Measurements from ENCODE around the gene CHKB.
"Not testable (repeated sequence)": the region's sequence is repeated elsewhere in the genome, so short reads cannot be mapped to it uniquely, and the experiment has no call there.

The CHKB gene

DNA sequence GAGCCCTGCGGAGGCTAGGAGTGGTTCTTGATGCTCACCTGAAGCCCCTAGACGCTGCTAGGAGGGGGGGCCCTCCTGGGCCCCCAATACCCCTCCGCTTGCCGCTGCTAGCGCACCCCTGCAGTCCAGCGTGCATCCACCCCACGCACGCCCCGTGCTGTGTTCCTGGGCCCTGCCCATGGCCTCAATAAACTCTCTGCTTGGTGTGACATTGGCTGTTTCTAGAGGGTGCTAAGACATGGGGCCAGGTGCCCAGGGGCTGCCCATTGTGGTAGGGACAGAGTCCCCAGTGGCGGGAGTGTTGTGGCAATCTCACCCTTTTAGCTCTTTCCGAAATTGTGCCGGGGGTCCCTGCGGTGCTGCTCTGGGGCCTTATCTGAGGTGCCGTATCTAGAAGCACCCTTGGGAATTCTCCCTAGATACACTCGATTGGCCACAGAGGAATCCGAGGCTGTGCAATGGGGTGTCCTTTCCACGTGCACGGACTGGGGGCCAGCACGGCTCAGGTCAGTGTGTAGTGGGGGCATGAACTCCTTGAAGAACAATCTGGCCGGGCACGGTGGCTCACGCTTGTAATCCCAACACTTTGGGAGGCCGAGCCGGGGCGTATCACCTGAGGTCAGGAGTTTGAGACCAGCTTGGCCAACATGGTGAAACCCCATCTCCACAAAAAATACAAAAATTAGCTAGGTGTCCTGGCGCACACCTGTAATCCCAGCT lies 28.9 kb upstream of the CHKB start:
- no peak for DNase-seq

DNA sequence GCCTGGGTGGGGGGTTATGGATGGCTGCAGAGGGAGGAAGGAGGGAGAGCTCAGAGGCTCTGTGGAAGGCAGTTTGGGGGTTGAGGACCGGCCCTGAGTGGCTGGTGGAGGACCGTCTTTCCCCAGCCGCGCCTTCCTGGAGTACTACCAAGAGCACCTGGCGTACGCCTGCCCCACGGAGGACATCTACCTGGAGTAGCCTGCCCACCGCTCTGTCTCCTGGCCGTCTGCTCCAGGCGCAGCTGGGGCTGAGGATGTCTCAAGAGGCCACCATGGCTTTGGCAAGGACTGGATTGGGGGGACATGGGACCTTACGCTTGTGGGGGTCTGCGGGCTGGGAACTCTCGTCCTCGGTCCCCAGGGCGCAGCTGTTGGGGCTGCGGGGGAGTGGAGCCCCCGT lies 27.9 kb upstream of the CHKB start:
- no peak for DNase-seq

DNA sequence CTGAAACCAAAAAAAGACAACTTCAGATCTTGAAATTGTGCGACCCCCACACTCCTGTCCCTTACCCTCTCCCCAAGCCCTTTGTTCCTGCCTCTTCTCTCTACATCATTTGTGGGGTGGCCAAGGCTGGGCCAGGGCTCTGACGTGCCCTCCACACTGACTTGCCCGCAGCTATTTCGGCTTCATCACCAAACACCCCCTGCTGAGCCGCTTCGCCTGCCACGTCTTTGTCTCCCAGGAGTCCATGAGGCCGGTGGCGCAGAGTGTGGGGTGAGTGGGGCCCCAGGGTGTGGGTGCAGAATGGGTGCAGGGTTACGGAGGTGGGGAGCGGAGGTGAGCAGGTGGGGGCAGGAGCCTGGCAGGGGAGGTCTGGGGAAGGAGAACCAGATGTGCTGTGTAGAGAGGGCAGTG lies 27.4 kb upstream of the CHKB start:
- no peak for DNase-seq

DNA sequence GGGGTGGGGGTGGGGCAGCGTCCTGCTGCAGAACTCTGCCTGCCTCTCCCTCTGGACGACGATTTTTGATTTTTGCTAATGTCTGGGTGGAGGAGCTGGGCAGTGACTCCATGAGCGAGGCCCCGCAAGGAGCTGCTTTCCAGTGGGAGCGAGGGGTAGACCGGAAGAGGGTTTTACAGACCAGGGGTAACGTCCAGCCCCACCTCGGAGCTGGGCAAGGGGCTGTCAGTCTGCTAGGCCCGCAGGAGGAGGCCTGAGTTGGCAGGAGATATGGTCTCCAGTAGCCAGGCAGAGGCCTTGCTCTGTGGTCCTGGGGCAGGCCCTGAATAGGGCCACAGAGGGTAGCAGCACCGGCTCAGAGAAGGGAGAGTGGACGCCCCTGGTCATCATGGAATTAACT lies 26.9 kb upstream of the CHKB start:
- no peak for DNase-seq

DNA sequence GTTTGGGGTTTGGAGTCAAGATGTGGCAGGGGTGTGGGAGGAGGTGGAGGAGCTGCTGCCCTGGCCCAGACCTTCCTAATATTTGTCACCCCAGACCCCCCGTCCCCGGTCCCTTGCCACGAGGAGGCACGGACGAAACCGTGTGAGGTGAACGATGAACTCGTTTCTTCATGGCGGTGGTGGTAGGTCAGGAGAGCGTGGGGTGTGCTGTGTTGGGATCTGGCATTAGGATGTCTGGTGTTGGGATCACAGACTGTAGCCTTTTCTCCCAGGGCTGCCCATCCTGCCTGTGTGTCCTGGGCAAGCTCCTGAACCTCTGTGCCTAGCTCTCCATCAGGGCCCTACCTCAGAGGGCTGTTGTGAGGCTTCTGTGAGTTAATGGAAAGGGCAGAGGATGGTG lies 26.3 kb upstream of the CHKB start:
- no peak for DNase-seq

DNA sequence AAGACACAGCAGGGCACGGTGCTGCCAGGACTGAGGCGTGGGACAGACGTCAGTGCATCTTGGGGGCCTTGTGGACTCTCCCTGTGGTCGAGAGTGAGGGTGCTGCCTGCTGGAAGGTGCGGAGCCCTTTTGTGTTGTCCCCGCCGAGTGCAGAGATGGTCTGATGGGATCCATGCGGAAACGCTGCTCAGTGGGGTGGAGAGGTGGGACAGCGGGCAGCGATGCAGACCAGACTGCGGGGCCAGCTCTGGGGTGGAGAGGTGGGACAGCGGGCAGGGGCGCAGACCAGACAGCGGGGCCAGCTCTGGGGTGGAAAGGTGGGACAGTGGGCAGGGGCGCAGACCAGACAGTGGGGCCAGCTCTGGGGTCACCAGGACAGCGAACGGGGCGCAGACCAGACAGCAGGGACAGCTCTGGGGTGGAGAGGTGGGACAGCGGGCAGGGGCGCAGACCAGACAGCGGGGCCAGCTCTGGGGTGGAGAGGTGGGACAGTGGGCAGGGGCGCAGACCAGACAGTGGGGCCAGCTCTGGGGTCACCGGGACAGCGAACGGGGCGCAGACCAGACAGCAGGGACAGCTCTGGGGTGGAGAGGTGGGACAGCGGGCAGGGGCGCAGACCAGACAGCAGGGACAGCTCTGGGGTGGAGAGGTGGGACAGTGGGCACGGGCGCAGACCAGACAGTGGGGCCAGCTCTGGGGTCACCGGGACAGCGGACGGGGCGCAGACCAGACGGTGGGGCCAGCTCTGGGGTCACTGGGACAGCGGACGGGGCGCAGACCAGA lies 25.6 kb upstream of the CHKB start:
- DNase-seq: not testable (repeated sequence)

DNA sequence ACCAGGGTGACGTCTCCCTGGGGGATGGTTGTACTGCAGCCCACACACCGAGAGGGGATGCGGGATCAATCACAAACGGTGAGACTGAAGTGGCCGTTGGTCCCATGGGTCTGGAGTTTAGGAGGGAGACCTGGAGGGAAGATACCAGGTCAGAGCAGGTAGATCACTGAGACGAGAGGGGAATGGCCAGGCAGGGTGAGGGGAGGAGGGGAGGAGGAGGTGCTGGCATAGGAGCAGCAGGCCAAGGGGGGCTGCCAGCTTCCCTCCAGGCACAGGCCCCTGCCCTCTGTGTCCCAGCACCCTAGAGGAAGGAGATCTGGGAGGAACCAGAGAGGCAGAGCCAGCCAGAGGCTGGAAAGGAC lies 25.0 kb upstream of the CHKB start:
- DNase-seq: no peak

DNA sequence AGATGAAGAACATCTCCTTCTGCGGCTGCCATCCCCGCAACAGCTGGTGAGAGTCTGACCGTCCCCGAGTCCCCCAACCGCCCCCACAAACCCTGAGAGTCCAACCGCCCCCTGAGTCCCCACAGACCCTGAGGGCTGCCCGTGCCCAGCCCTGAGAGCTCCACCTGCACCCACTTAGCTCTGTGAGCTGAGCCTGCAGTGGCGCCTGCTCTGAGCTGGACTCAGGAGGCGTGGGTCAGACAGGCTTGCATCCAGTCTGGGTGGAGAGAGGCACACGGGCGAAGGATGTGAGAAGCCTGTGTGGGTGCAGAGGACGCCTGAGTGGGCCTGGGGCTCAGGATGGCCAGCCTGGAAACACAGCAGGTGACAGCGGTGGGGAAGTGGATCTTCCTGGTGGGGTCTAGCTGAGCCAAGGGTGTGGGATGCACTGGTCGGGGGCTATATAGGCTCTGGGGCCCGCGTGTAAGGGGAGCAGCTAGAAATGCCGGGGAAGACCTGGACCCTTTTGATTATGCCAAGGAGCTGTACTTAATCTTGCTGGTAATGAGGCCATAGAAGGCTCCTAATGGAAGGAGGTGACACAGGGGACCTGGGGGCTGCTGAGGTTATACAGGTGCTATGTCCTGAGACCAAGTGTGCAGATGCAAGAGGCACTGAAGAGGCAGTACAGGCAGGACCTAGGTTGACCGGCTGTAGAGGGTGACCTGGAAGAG lies 24.5 kb upstream of the CHKB start:
- no peak for DNase-seq

DNA sequence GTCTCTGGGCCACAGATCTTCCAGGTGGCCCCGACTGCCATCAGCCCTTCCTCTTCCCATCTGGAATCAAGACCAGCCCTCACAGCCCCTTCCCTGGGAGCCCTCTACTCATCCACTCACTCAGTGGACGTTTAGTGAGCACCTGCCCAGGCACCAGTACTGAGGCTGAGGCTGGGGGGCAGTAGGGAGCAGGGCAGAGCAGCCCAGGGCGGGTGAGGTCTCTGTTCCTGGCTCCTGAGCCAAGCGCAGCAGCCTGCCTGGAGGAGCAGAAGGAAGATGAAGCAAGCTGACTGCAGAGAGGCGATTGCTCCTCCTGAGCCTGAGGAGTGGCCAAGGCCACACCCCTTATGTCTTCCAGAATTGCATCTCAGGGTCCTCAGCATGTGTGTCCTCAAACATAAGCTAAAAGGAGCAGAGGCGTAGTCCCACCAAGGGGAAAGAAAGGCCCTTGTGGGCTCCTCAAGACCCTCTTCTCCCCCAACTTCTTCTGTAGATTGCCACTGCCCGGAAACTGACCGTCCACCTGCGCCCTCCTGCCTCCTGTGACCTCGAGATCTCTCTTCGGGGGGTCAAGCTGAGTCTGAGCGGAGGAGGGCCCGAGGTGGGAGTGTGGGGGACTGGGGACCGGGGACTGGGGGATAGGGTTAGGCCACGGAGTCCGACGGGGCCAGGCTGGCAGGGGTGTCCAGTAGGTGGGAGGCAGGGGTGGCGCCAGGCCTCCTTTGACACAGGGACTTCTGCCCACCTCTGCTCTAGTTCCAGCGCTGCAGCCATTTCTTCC lies 23.7 kb upstream of the CHKB start:
- no peak for DNase-seq

DNA sequence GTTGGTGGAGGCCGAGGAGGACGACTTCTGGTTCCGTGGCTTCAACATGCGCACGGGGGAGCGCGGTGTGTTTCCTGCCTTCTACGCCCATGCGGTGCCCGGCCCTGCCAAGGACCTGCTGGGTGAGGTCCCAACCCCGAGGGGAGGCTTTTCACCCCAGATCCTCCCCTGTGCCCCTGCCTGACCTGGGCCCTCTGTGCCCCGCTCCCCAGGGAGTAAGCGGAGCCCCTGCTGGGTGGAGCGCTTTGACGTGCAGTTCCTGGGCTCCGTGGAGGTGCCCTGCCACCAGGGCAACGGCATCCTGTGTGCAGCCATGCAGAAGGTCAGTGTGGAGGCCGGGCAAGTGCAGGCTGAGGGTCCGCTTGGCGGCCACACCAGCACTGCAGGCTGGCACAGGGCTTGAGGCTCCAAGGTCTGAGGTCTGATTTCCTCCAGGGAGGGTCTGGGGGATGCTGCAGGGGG lies 23.0 kb upstream of the CHKB start:
- DNase-seq: no peak

DNA sequence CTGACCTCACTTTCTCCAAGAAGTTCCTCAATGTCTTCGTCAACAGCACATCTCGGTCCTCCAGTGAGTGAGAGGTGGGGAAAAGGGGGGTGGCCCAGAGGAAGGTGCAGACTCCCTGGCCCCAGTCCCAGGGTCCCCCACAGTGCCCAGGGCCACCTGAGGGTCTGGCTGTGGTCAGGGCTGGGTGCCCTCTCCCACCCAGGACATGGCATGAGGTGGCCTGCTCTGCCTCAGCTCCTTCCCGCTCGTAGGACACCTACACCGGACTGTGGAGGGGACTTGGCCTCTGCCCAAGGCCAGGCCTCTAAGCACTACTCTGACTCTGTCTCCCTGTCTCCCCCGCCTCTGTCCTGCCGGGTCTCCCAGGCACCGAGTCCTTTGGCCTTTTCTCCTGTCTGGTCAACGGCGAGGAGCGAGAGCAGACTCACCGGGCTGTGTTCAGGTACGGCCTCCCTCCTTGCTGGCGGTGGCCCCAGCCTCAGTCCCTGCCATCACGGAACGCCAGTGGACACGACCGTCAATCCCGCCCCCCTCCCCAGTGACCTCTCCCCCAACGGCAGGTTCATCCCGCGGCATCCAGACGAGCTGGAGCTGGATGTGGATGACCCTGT lies 22.5 kb upstream of the CHKB start:
- no peak for DNase-seq

DNA sequence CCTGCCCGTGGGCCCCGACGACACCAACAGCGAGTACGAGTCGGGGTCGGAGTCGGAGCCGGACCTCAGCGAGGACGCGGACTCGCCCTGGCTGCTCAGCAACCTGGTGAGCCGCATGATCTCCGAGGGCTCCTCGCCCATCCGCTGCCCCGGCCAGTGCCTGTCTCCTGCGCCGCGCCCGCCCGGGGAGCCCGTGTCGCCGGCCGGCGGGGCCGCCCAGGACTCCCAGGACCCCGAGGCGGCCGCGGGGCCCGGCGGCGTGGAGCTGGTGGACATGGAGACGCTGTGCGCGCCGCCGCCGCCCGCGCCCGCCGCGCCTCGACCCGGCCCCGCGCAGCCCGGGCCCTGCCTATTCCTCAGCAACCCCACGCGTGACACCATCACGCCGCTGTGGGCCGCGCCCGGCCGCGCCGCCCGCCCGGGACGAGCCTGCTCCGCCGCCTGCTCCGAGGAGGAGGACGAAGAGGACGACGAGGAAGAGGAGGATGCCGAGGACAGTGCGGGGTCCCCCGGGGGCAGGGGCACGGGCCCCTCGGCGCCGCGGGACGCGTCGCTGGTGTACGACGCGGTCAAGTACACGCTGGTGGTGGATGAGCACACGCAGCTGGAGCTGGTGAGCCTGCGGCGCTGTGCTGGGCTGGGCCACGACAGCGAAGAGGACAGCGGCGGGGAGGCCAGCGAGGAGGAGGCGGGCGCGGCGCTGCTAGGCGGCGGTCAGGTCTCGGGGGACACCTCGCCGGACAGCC lies 21.8 kb upstream of the CHKB start:
- DNase-seq: no peak

DNA sequence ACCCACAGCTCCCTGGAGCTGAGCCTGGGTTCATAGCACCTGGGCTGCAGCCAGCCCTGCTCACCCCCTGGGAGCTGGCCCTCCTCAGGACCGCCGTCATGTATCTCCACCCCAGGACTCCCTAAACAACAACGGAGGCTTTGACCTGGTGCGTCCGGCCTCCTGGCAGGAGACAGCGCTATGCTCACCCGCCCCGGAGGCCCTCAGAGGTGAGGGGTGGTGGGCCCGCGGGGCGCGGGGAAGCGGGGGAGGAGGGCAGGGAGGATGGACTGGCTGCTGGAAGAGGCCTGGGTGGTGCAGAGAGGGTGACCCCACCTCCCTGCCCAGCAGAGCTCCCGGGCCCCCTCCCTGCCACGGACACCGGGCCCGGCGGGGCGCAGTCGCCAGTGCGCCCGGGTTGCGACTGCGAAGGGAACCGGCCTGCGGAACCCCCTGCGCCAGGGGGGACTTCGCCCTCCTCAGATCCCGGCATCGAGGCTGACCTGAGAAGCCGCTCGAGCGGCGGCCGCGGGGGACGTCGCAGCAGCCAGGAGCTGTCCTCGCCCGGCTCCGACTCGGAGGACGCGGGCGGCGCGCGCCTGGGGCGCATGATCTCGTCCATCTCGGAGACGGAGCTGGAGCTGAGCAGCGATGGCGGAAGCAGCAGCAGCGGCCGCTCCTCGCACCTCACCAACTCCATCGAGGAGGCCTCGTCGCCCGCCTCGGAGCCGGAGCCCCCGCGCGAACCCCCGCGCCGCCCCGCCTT lies 21.0 kb upstream of the CHKB start:
- DNase-seq: no peak

DNA sequence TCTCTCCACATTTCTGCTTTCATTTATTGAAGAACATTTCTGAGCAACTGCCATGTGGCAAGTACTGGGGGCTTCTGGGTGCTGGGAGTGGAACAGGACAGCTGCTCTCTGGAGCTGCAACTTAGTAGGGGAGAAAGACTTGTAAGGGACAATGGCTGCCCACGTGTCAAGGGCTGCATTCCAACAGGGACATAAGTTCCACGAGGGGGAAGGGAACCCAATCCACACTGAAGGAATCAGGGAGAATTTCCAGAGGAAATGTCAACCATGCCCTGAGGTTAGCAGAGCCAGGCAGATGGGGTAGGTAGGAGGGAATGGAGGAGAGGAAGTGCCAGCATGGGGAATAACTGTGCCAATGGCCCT lies 19.7 kb upstream of the CHKB start:
- DNase-seq: no peak

DNA sequence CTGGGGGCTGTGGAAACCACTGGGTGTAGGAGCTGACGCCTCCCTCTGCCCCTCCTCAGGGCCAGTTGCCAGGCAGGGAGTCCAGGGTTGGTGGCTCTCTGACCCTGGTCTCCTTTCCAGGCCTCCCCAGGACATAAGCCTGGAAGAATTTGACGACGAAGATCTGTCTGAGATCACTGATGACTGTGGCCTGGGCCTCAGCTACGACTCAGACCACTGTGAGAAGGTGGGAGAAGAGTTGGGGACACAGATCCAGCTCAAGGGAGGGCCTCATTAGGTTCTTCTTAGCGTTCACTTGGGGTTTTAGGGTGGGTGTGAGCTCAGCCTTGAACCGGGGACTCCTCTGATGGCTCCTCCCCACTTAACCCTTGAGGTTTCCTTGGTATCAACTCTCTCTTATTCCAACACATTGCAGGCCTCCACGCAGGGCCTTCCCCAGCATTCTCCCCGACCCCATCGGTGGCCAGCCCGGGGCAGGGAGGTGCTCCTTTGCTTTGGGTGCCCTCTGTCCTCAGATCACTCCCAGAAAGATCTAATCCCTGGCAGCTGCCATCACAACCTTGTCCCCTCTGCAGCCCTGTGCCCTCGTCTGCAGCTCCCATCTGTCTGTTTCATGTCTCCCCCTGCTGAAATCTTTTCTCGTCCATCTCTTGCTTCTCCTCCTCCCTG lies 19.2 kb upstream of the CHKB start:
- DNase-seq: no peak

DNA sequence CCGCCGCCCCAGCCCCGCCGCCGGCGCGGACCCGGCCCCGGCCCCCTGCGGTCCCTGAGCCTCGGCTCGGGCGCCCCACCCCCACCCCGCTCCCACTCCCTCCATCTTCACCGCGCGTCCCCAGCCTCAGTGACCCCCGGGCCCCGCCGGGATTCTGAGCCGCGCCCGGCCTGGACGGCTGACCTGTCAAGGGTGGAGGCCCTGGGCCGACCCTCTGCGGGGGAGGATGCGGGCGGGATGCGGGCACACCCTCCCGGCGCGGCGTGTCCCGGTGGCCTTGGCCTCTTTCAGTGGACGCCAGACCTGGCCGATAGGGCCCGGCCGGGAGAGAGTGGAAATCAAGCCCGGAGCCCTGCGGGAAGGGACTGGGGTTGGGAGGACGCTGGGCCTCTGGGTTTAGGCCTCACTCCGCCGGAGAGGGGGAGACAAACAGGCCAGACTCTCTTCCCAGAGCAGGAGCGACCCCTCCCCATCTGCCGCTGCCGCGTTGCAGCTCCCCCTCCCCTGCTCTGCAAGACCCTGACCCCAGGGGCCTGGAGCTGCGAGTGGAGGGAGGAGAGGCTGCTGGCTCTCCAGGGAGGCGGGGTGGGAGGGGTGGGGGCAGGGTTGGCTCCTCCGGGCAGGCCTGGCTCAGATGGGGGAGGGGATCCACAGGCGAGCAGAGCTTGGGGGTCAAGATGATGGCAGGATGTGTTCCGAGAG lies 18.5 kb upstream of the CHKB start:
- DNase-seq: no peak

DNA sequence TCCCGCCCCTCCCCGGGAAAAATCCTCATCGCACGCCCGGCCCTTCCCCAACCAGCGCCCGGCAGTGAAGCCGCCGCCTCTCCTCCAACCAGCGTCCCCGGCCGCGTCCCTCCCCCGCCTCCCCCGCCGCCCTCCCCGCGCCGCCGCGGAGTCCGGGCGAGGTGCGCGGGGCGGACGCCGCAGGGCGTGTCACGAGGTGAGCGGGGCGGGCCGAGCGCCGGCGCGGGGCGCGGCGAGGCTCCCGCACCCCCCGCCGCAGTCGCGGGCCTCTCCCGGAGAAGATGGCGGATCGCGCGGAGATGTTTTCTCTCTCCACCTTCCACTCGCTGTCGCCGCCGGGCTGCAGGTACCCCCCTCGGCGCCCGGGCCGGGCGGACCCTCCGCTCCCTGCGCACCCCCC lies 17.9 kb upstream of the CHKB start, which contains the start of gene MAPK8IP2:
Gene MAPK8IP2 (plus strand): TSS at position 256 of the 400 bp plus-strand sequence. CDS start 26 bp downstream, at position 282.
- DNase-seq: no peak

DNA sequence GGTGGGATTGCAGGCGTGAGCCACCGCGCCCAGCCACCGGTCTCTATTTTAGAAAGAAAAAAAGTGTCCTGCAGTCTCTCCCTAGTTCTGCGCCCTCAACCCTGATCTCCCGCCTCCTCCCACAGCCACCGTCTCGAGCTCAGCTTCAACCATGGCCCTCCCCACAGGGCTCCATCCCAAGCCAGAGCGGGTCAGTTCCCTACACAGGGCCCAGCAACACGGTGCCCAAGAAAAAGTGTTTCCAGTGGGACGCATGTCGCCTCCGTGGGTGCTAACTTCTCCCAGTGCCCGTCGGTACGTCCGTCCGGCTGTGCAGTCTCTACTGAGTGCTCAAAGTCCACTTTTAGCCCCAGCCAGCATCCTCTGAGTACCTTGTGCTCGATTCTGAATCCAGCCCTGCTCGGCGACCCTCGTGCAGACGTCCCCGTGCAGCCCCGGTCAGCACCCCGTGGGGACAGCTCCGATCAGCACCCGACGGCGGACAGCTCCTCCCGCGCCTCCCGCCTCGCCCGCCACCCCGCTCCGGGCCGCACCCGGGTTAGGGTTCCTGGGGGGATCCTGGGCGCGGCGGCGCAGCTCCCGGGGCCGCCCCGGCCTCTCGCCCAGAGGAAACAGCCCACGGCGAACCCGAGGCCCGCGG lies 17.3 kb upstream of the CHKB start:
- no peak for DNase-seq

DNA sequence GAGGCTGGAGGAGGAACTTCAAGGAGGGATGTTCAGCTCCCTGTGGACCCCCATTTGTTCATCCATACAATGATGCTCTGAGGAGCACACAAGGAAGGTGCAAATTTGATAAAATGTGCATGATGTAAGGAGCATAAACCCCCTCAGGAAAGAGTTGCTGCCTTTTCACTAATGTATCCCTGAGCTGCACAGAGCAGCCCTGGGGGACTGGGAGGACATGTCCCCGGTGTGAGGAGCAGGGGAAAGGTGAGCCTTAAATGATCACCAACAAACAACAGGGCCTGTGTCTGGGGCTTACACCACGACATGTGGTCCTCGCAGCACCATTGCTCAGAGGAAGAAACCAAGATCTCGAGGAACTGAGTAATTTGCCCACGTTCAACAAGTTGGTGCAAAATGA lies 14.4 kb upstream of the CHKB start:
- DNase-seq: no peak

Data from NCI-H2029 (cell line).